ENCODE data around the gene ZC3H7B.

- no peak for TF ChIP-seq CTCF (IDR thresholded peaks at IDR 0.05; ENCODE audit: low read depth, low read length, poor library complexity, severe bottlenecking)
- TF ChIP-seq EZH2phosphoT487 (IDR thresholded peaks at IDR 0.05; ENCODE audit: borderline replicate concordance, low read length) = no peak
These were observed 68.5 kb downstream of the ZC3H7B start for GRCh38 chr22:41369837-41370236.

Data from DOHH2 (cell line).